T-helper 2 cell treated with Interferon-gamma antibody and Interleukin-4, amounts not matched to agents 5 μg/mL and 100 μg/mL, for 36 hours (primary cell): Measurements from ENCODE around the gene HES6.

Experiments
- DNase-seq: peaks from one replicate; pipeline ENCODE4 v3.0.0; 2021; ENCODE audit warnings: low spot score
- H3K27ac Mint-ChIP-seq: one replicate; pipeline ENCODE4 v1.8.0; 2021; ENCODE audit warnings: mild to moderate bottlenecking, mixed read lengths
- H3K27me3 Mint-ChIP-seq: one replicate; pipeline ENCODE4 v1.8.0; 2021; ENCODE audit warnings: low read depth, mixed read lengths
- H3K36me3 Mint-ChIP-seq: one replicate; pipeline ENCODE4 v1.8.0; 2021; ENCODE audit warnings: low read depth, mixed read lengths
- H3K4me1 Mint-ChIP-seq: one replicate; pipeline ENCODE4 v1.8.0; 2021; ENCODE audit warnings: low read depth, mixed read lengths
- H3K4me3 Mint-ChIP-seq: one replicate; pipeline ENCODE4 v1.8.0; 2022; ENCODE audit warnings: mild to moderate bottlenecking, moderate library complexity, mixed read lengths
- H3K9me3 Mint-ChIP-seq: one replicate; pipeline ENCODE4 v1.8.0; 2021; ENCODE audit warnings: mixed read lengths

Gene HES6

GRCh38 chr2:238190445-238190844 is 49.4 kb downstream of the HES6 start:
- H3K27ac Mint-ChIP-seq, result no peak overlapping the region
- no peaks in the 10 kb centered on the region for H3K27me3 Mint-ChIP-seq
- peaks cover under 1% of the 10 kb centered on the region for H3K4me1 Mint-ChIP-seq
- H3K9me3 Mint-ChIP-seq, result no peaks in the 10 kb centered on the region
- DNase-seq, result no peak
- peaks cover 64% of the 10 kb centered on the region for H3K36me3 Mint-ChIP-seq
- H3K4me3 Mint-ChIP-seq, result no peak overlapping the region
